GM21825 (cell line): ENCODE measurements around the gene SLC22A31.
A peak's percentile ranks its signal among the peaks of the same experiment; 100 is the strongest.

ENCODE experiments used
- ATAC-seq: cut with Tn5 transposase; IDR thresholded peaks from one replicate; pipeline ENCODE4 v1.9.1; 2021; ENCODE audit warnings: mild to moderate bottlenecking, moderate library complexity; ENCODE audit not compliant: unreplicated experiment

The SLC22A31 gene

DNA sequence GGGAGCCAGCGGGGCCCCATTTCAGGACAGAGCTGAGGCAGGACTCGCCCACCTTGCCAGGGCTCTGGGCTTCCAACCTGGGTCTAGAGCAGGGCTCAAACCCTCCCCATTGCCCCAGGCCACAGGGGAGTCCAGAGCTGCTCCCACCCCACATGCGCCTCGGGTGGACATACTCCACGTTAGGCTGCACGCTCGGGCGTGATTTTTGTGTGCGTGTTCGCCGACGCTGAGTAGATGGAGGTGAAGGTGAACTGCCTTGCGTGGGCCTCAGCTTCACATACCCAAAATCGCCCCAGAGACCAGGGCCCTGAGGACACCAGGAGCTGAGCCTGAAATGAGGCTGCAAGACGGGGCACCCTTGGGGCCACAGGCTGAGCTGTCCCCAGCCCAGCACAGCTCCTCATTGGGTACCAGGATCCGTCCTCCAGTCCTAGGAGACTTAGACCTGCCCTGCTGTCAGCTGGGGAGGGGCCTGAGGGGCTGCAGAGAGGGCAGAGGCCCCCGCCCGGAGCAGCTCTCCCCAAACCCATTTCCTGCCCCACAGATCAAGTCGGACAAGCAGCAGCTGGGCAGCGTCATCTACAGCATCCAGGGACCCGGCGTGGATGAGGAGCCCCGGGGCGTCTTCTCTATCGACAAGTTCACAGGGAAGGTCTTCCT is 20.6 kb downstream of the SLC22A31 start:
- ATAC-seq = no peak

DNA sequence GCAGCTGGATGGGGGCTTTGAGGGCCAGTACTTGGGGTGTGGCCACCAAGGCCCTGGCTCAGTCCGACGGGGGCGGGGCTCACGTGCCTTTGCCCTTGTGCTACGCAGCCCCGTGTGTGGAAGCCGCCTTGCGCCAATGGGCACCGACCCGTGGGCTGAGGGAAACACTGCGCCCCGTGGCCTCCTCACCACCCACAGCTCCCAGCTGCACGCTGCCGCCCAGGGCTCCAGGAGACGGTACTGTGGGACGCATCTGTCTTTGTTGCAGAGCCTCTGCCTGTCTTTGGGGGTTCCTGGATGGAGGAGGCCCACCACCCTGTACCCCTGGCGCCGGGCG is 21.2 kb downstream of the SLC22A31 start:
- ATAC-seq = no peak

DNA sequence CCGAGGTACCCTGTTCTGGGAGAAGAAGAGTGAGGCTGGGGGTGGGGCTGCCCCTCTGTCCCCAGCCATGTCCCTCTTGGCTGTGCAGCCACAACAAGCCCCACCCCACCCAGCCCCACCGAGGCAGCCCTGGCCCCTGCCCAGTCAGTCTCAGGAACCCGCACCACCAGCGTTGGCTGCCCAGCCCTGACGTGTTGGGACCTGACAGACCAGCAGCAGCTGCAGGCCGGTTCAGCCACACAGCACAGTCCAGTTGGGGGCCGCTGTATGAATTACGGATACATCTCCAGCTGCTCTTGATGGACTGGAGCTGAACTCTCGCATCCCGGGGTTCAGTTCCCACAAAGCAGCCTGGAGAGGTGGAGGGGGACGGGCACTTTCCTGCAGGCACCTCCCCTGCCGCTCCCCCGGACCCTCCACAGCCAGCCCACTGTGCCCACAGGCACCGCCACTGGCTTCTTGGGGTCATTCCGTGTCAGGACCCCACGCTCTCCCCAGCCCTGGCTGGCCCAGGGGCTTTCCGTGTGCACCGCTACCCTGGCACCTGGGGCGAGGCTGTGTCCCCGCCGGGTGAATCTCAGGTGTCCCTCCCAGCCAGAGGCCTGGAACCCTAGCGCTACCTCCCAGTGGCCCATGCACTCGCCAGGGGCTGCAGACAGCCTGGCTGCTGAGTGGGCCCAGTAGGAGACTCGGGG is 21.7 kb downstream of the SLC22A31 start:
- no peak for ATAC-seq

DNA sequence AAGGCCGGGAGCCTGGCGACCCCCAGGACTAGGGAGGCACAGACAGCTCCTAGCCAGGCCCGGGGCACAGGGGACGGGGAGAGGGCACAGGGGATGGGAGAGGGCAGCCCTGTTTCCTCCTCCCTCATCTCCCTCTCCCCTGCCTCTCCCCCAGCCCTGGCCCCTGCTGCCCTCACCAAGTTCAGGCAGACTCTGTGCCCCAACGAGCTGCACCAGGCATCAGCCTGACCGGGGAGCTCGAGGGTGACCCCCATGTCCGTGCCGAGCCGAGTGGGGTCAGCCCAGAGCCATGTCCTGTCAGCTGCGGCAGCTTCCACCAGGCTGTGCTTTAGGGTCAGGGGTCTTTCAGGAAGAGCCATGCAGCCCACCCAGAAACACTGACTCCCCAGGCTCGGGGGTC is 22.8 kb downstream of the SLC22A31 start:
- no peak for ATAC-seq

DNA sequence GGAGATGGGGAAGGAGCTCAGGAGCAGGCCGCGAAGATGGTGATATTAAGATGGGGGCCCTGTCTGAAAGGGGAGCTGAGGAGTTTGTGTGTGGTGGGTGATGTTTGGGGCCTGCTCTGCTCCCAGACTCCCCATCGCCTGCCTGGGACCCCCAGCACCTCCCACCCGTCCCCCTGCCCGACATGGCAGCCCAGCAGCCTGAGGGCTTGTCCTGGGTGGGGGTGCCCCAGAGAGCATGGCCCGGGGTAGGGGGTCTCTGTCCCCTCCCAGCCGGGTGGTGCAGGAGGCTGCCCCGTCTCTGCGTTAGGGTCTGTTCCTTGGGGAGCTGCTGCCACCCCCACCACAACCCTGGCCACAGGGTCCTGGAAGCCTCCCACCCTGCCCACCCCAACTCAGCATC is 23.6 kb downstream of the SLC22A31 start:
- ATAC-seq = no peak

DNA sequence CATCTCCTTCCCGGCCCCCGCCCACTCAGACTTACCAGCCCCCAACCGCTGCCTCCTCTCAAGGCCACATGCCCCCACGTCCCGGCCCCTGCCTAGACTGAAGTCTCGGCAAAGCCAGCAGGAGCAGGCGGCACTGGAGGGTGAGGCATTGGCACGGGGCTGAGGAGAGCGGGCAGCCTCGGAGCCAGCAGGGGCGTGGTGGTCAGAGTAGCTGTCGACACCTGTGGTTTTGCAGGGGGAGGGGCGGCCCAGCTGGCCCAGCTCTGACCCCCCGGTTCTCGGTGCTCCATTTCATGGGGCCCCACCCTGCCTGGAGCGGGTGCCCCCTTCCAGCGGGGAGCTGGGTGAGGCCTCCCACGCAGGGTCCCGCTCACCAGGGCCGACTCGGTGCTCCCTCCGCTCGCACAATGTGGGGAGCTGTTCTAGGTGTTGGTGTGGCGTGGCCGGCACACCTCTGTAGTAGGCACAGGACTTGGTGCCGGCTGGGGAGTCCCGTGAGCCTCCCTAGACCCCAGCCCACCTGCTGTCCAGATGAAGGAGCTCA is 24.1 kb downstream of the SLC22A31 start:
- ATAC-seq = no peak

DNA sequence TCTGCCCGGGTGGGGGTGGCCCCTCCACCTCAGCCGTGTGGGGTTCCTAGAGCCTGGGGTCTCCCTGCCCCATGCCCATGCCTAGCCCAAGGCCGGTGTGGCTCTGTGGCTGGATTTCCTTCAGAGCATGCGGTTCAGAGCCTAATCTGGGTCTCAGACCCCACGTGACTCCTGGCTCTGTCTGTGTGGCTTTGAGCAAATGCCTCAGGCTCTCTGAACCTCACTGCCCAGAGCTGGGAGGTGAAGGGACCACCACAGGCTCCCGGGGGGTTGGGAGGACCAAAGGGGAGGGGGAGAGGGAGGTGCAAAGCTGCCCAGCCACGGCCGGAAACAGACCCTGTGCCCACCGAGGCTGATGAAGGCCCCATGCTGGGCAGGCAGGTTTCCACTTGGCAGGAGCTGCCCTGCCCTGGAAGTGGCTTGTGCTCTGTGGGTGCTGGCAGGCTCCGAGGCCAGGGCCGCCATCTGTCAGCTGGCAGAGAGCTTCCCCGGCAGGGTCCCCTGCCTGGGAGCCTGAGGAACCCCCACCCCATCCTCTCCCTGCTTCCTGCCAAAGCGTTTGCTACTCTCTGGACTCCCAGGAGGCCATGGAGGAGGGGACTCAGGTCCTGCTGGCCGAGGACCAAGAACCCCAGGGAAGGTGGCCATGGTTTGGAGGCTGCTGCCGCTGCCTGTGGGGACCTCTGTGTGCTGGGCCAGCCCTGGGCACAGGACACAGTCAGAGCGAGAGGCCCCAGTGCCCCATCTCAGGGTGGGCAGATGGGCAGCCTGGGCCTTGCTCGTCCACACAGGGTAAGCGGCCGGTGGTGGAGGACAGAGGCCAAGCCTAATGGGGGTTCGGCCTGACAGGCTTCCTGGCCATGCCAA is 24.8 kb downstream of the SLC22A31 start:
- ATAC-seq = no peak

DNA sequence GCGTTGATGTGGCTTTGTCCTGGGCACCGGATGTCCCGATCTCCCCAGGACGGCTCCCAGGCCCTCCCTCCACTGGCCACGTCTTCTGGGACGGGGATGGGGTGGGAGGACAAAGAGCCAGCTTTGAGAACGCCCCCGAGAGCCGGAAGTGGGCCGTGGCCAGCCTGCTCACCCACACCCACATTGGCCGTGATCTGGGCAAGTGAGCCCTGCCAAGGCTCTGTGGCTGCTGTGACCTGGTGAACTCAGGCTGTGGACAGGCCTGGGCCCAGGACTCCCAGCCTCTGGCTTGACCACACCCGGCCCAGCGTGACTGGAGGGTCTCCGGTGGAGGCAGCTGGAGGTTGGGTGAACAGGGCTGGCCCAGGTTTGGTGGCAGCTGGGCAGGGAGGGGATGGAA is 25.5 kb downstream of the SLC22A31 start:
- ATAC-seq = no peak

DNA sequence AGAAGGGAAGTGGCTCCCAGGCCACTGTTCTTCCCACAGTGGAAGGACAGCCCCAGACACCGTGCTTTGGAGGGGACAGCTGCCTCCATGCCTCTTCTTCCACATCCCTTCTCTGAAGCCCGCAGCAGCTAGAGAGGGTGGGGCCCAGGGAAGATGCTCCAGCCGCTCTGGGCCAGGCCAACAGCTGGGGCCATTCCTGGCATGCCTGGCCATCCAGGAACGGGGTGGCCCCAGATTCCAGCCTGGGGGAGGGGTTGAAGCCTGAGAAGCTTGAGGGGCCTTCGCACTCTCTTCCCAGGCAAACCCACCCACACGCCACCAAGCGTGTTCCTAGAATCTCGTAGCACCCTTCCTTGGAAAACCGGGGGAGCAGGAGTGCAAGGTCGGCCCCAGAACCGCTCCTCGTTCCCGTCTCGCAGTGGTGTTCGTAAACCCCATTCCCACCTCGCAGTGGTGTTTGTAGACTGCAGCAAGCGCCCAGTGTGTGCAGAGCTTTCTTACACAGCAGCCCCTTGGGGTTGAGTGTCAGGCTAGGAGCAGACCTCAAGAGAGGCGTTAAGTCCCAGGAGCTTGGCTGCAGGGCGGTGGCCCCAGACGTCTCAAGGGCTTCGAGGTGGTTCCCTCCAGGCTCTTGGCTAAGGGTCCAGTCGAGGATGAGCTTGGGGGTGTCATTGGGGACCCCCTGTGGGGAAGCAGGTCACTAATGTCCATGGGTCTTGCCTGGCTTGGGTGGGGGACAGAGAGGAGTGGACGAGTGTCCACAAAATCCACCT is 26.1 kb downstream of the SLC22A31 start:
- ATAC-seq = no peak

DNA sequence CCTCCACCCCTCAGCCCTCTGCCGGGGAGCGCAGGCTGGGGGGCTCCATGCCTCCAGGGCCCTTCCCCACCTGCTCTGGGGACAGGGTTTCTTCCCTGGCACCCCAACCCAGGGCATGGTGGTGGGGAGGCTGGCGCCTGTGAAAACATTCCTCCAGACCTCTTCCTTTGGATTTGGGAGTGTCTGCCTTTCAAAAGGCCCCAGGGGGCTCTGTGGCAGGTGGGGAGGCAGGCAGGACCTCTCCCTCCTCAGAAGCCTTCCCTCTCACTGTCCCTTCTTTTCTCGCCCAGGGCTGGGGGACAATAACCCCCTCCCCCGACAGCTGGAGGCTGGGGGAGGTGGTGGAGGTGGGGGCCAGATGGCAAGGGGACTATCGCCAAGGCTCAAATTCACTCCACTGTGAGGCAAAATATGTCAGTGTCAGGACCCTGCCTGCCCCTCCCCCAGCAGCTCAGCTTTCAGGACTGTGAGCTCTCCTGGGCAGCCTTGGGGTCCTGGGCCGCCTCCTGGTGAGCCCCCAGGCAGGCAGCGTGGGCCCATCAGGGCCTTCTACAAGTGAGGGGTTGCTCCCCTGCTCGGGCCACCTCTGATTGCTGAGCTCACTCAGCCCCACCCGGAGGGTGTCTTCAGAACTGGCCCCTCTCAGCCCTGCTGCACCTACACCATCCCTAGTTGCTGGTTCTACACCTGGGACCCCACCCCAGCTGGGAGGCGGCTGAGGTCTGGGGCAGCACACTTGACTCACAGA is 27.0 kb downstream of the SLC22A31 start:
- ATAC-seq = no peak

DNA sequence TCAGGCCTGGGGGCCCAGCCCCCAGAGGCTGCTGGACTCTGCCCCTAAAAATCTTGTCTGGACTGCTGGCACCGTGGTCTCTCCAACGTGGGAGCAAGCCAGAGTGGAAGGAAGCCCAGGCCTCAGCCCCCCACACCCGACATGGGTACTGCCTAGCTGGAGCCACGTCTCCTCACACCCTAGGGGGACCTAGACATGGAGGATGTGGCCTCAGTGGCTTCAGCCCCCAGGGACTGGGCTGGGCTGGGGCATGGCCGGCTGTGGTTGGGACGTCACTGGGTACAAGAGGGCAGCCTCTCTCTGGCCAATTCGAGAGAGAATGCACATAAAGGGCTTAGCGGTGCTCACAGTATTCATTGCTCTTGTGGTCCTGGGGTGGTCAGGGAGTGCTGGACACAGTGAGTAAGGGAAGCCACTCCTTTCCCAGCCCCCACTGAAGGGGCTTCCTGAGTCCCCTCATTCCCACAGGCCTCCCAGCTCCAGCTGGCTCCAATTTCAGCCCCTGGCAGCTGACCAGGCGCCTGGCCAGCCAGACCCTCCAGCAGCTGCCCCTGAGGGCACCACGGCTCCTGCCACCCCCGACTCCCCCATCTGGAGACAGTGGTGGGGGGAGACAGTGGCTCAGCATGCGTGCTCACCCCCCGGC is 27.7 kb downstream of the SLC22A31 start:
- no peak for ATAC-seq

DNA sequence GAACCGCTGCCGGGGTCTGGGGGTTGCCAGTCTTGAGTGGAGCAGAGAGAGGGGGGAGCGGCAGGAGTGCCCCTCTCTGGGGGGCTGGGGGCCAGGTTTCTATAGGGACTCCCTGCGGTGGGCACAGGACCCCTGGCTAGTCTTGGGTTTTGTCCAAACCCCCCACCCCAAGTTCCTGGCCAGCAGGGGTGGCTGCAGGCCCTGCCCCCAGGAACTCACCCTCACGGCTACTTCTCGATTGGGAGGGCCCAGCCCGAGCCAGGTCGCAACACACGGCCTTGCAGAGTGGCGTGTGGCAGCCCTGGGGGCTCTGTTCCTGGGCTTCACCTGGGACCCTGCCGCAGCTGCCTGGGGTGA is 28.2 kb downstream of the SLC22A31 start:
- no peak for ATAC-seq

DNA sequence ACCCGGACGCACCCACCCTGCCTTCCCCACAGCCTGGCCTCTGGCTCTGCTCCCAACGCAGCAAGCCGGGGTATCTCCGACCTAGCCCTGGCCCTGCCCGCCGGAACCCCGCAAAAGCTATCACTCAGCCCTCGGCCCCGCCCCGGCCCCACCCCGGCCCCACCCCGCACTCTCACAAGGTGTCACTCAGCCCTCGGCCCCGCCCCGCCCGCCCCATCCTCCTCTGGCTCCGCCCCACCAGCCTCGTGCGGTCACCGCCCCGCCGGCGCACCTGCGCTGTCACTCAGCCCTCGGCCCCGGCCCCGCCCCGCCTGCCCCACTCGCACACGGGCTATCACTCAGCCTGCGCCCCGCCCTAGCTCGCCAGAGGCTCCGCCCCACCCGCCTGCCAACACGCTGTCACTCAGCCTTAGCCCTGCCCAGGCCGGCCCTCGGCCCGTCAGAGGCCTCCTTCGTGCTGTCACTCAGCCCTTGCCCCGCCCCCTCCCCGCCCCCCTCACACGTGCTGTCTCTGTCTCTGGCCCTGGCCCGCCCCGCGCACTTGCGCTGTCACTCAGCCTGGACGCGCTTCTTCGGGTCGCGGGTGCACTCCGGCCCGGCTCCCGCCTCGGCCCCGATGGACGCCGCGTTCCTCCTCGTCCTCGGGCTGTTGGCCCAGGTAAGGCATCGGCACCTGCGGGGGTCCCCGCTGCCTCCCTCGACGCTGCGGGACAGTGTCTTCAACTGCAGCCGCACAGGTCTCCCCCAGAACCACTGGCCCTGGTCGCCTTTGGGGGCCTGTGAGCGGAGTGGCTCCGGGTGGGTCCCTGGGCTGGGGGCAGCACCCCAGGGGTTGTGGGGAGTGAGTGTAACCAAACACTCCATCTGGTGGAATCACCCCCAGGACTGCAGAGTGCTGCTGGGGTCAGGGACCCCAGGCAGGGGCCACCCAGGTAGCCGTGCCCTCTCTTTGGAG is 28.8 kb downstream of the SLC22A31 start, which contains the start of gene CDH15:
Gene CDH15 (plus strand): TSS at position 533 of the 955 bp plus-strand sequence. CDS start 84 bp downstream, at position 617.
- peak; percentile 78 for ATAC-seq

DNA sequence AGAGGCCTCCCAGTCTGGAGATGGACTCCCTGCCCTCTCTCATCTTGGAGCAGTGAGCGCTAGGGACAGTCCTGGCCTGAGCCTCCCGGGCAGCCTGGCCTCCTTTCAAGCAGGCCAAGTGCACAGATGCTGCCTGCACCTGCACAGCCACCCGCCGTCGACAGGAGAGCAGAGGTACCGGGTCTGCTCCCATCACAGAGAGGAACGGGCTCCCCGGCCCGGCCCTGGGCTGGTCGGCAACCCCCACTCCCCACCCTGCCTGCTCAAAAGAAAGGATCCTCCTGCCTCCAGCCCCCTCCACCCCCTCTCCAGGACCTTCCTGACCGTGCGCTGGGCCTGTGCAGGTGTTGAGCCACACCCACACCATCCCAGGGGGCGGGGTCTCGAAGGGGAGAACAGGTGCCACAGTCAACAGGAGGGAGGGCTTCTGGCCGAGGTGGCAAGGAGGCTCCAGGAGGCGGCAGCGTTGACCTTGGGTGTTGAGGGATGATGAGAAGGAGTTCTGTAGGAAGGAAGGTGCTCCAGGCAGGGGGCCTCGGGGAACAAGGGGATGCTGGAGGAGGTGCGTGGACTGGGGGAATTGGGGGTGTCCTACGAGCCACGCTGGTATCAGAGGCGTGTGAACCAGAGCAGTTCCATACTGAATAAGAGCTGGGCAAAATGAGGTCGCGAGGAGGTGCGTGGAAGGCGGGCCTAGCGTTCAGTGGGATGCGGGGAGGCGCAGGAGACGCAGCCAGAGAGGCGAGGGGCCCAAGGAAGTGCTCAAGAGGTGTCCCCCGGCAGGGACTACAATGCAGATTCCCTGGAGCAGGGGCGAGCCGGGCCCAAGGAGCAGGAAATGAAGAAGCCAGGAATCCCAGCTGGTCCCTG is 29.8 kb downstream of the SLC22A31 start:
- ATAC-seq = no peak

DNA sequence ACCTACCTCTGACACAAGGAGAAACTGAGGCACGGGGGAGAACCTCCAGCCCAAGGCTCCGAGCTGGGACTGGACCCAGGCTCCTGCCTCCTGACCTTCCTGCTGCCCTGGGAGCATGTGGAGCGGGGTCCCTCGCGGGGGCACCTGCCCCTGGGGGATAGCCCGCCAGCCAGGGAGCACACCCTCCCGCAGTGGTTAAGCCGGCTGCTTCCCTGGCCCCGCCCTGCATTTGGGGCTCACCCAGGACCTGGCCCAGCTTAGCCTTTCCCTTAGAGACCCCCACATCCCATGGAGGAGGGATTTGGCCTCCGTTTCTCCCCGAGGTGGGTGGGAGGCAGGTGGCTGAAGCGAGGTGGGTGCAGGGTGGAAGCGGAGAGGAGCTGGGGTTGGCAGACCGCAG is 30.6 kb downstream of the SLC22A31 start:
- no peak for ATAC-seq

DNA sequence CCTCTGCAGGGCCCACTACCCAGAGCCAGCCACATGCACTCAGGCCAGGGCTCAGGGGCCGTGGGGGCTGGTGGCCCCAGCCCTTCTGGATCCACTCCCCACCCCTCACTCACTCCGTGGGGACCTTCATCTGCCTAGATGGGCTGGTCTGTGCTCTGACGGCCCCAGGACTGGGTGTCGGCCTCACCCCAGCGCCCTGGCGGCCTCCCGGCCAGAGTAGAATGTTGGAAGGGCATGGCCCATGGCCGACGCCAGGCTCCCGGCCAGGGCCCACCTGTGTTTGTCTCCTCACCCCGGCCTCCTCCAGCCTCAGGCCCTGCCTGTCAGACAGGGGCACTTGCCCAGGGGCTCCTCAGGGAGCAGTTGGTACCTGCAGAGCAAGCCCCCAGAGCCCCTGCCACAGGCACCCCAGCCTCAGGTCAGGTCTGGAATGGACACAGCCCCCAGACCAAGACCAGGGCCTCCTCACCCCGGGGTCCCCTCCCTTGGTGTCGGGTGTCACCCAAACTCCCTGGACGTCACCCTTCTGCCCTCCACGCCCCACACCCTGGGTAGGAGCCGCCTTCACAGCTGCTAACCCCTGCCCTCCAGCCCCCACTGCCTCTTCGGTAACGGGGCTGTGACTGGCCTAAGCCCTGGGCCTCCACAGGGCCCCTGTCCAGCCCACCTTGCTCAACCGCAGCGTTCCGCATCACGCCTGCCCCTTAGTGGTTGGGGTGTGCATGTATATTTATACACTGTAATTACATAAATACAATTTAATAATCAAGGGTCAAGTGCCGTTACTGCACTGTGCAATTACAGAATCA is 31.8 kb downstream of the SLC22A31 start:
- ATAC-seq = no peak

DNA sequence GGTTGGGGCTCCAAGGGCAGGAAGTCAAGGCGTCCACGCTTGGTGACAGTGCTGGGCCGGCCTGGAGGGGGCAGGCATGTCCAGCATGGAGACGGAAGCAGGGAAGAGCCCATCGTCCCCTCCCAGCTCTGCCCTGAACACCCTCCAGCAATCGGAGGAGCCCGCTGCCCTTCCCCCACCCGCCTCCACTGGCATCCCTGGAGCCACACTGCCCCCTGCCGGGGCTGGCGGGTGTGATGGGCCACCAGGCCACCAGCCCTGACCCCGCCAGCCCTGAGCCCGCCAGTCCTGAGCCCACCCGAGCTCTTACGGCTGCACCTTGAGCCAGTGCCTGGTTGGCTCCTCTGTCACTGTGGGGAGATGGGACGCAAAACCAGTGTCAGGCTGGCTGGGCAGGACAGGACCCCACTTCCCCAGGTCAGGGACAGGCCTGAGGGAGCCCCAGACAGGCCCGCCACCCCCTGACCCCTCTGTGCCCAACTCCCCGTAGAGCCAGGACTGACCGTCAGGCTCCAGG is 32.9 kb downstream of the SLC22A31 start:
- no peak for ATAC-seq
